ENCODE measurements around the gene POC1A.
"Not testable (repeated sequence)": the region's sequence is repeated elsewhere in the genome, so short reads cannot be mapped to it uniquely, and the experiment has no call there.

POC1A gene

DNA sequence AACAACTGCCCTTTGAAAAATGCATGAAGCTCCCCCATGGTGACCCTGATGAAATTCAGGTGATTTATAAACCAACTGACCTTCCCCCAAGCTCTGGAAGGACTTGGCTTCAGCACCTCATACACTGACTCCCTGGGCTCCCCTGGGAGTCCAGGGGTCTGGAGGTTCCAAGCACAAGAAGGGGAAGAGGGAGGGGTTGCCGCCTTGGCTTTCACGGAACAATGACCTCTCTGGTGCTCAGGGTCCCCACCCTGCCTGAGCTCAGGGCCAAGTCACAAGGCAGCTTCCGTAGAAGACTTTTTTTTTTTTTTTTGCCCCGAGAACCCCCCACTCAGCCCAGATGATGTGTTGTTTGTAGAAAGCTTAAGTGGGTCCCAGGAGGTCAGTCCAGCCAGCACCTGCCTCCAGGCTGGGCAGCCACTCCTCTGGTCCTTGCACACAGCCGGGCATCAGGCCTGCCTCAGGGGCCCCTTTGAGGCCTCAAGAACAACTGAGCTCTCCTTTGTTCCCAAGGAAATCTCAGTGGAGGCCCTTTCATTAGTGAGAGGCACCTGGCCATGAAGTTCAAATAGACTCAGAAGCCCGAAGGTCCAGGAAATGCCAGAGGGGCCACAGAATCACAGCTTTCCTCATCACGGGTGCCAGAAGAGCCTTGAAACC is 29.7 kb upstream of the POC1A start:
- no peak for DNase-seq (ENCODE audit: low read depth in 2 of 2)

DNA sequence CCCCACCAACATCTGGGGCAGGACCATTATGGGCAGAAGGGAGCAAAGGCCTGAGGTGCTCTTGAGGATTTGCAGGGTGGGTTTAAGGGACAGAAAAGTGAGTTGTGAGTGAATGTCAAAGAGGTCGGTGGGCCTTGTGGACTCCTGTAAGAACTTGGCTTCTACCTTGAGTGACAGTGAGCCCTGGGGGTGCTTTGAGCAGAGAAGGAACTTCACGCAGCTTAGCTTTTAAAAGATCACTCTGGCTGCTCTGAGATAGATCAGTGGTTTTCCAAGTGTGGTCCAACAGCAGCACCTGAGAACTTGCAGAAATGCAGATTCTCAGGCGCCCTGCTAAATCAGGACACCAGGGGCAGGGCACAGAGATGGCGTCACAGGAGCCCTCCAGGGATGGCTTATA is 28.5 kb upstream of the POC1A start:
- DNase-seq (ENCODE audit: low read depth in 2 of 2) = no peak

DNA sequence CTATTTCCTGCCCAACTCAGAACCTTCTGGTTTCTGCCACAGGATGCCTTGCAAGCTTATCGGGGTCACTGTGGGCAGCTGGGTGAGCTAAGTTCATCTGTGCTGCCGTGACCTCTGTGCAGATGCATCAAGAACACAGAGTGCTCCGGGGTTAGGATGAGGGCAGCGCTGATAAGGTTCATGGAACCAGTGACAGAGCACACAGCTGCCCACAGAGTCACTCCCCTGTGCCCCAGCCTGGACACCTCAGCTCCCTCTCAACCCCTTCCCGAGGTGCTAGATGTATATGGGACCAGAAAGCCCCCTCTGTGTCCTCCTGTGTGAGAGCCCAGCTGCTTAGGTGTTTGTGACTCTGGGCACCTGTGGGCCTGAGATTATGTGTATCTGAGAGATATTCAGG is 28.0 kb upstream of the POC1A start:
- DNase-seq (ENCODE audit: low read depth in 2 of 2) = no peak

DNA sequence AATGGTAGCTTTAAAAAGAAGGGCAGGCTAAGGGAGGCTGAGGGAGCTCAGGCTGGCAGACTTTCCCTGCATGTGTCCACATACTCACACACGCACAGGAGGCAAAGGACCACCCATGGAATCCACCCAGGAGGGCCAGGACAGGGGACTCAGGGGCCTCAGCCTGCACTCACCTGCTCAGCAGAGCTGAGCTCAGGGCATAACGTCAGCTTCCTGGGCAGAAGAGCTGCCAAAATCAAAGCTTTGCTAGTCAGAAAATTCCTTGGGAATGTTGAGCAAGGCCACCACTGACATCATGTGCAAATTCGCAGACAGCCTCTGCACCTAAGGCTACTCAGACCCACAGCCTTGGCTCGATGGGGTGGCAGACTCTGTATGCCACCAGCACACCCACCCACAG is 27.3 kb upstream of the POC1A start:
- DNase-seq (ENCODE audit: low read depth in 2 of 2) = no peak

DNA sequence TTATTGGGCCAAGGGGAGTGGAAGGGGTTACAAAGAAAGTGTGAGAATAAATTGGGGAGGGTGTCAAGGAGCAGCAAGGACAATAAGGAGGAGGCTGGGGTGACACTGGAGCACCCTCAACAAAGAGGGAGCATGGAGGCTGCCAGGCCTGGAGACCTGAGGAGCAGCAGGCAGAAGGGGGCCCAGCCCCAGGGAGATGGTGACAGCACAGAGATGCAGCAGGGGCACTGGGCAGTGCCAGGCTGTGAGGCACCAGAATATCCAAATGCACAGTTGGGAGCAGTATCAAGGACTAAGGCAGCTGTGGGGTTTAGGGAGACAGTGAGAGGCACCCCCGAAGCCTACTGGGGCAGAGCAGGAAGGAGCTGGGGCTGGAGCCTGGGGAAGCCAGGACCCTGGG is 24.3 kb upstream of the POC1A start:
- no peak for DNase-seq (ENCODE audit: low read depth in 2 of 2)

DNA sequence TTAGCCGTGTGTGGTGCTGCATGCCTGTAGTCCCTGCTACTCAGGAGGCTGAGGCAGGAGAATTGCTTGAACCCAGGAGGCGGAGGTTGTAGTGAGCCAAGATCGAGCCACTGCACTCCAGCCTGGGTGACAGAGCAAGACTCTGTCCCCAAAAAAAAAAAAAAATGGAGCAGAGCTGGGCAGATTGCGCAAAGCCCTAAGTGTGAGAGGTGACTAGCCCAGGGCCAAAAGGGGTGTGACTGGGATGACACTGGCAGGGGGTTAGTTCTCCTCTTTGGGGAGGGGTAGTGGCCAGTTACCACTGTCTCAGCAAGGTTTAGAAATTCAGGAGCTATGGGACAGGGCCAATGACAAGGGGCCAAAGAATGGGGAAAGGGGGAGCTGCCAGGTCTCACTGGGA is 23.9 kb upstream of the POC1A start:
- not testable (repeated sequence) for DNase-seq (ENCODE audit: low read depth in 2 of 2)

DNA sequence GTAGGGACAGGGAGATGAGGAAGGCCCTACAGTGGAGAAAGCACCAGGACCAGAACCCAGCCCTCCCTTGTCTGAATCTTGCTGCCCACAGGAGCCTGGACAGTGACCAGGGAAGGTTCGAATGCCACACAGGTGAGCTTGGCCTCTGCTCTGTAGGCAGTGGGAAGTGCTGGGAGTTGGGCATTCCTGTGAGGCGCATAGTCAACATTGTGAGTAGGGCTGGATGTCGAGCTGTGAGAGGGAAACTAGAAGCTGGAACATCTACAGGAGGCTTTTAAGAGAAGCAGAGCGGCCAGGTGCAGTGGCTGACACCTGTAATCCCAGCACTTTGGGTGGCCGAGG is 23.4 kb upstream of the POC1A start:
- no peak for DNase-seq (ENCODE audit: low read depth in 2 of 2)

DNA sequence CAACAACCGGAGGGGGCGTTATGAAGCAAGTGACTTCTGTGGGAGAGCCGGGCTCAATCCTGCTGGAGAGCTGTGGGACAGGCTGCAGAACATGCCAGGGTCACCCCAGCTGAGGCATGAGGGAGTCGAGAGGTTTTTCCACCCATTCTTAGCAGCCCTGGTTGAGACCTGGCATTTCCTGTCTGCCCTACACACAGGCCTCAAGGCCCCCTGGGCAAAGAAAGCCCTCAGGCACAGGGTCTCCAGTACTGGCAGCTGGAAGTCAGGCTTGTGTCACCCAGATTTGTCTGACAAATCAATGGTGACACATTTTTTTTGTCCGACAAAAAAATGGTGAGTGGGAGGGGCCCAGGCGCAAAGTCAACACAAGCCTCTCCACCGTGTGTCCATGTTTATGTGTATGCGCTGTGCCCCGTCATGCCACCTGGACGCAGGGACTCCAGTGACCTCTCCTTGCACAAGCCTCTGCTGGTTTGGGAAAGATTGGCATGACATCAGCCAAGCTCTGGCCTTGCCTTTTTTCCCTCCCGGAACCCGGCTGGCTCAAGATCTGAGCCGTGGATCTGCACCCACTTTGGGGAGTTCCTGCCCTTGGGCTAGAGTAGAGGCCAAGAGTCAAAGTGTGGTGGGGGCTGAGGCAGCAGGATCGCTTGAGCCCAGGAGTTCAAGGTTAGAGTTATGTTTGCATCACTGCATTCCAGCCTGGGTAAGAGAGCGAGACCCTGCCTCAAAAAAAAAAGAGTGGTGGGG is 22.9 kb upstream of the POC1A start:
- no peak for DNase-seq (ENCODE audit: low read depth in 2 of 2)

DNA sequence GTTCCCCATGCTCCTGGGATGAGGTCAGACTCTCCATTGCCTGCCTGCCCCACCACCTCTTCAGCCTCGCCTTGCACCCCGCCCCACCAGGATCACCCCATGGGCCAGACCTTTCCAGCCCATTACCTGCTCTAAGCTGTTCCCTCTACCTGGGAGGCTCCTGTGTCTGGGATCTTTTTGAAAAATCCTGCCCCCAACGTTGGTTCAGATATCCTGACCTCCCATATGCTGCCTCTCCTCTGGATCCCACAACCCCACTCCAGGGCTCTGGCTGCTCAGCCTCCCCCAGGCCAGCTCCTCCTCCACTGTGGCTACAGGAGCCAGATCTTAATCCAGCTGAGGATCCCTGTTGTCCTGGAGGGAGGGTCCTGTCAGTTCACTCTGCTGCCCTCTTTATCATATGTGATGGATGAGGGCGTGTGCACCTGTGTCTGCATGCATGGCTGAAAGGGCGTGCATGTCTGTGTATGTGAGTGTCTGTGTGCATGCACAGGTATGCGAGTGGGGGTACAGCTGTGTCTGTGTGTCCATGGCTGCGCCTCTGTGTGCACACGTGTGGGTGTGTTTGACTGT is 22.0 kb upstream of the POC1A start:
- no peak for DNase-seq (ENCODE audit: low read depth in 2 of 2)

DNA sequence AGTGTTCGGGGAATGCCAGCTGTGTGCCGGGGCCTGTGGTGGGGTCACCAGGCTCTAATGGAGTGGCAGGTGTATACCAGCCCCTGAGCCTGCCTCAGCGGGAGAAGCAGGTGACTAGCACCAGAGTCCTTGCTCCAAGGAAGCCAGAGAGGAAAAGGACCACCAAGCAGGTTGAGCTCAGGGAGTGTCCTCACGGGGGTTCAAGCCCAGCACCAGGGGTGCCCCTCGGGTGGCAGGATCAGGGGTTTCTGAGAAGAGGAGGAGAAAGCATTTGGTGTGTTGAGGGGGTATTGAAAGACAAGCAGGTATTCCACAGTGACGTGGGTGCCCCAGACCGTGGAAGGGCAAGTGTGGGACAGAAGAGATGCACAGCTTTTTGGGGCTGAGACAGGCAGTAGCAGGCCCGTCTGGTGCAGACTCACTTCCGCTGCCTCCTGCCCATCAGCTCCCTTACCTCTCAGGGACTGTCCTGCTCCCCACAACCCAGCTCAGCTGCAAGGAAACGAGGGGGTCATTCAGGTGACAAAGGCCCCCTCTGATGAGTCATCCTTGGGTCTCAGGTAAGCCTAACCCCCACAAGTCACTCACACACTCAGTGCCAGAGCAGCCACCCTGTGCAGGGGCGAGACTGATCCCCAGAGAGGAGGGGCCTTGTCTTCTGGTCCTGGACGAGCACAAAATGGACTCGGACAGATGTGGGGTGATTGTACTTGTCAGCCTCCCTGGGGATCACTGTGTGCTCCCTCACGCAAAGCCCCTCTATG is 21.4 kb upstream of the POC1A start:
- DNase-seq (ENCODE audit: low read depth in 2 of 2) = no peak

DNA sequence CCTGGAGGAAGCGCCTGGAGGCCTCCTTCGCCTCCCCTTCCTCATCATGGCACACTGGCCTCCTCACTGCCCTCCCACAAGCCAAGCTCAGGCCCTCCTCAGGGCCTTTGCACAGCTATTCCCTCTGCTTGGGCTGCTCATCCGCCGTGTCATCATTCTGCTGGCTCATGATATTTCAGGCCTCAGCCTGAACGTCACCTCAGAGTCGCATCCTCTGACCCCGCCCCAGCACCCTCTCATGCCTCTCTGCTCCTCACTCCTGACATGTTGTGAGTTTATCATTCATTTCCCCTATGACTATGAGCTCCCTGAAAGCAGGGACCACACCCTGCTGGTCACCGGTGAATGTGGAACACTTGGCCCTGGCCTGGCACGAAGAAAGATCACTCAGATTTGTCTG is 20.7 kb upstream of the POC1A start:
- no peak for DNase-seq (ENCODE audit: low read depth in 2 of 2)

DNA sequence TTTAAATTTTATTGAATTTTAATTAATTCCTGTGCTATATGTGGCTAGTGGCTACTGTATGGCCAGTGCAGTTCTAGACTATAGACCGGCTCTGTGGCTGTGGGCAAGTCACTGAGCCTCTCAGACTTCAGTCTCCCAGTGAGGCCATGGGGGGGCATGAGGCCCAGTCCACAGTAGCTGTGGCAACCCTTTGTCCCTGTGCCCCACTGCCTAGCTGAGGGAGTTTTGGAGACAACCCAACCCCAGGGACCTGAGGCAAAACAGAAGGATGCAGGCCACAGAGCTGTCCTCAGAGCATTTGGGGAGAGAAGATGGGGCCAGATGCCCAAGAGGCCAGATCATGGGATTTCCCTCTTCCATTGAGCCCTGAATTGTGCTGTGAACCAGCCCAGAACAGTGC is 18.9 kb upstream of the POC1A start:
- no peak for DNase-seq (ENCODE audit: low read depth in 2 of 2)

DNA sequence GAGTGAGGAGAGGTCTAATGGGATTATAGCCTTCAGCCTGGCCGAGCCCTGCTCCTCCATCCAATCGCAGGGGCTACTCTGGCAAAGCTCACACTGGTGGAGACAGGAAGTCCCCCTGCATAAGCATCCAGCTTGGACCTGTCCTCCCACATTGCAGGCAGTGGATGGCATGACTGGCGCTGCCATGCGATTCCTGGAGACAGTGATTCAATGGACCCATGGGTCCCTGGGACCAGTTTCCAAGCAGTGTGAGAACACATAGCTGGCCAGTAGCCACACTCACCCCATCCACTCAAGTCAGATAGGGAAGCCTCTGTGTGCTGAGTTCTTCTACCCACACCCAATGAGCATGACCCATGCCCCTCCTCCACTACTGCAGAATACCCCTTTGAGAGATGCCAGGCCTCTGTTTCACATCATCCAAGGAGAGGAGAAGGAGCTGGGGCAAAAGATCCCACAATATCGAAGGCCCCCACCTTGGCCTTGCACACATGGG is 18.1 kb upstream of the POC1A start:
- DNase-seq (ENCODE audit: low read depth in 2 of 2) = no peak

DNA sequence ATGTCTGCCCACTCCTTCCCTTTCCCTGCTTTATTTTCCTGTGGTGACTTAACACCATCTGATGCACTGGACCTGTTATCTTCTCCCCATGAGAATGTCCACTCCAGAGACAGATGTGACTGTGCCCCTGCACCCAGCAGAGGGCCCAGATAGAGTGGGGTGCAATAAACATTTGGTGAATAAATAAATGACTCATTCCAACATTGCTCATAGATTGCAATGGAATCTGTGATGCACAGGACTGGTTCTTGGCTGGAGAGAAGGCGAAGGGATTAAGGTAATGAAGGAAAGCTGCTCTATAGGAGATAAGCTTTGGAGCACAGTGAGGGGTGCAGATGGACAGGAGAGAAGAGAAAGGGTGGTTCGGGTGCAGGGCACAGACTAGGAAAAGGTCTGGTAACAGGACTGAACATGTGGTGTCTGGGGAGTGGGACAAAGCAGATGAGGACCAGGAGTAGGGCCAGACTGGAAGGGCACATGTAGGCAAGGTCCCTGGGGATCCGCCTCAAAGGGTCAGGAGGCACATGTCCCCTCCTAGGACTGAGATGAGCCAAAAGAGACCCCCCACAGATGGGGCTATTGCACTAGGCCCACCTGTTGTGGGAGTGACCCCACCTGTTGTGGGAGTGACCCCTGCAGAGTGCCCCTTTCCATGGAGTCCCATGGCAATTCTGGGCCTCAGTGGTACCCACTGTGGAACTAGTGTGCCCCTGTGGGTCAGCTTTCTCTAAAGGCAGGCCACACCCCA is 17.5 kb upstream of the POC1A start:
- DNase-seq (ENCODE audit: low read depth in 2 of 2) = no peak

DNA sequence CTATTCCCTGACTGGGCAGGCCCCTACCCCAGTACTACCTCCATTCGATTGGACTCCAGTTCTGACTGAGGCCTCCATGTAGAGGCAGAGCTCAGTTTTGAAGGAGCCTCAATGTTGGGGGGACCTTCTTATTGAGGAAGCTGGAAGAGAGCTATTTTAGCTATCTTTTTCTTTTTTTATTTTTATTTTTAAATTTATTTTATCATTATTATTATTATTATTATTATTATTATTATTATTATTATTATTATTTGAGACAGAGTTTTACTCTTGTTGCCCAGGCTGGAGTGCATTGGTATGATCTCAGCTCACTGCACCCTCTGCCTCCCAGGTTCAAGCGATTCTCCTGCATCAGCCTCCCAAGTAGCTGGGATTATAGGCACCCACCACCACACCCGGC is 16.0 kb upstream of the POC1A start:
- DNase-seq (ENCODE audit: low read depth in 2 of 2) = not testable (repeated sequence)

DNA sequence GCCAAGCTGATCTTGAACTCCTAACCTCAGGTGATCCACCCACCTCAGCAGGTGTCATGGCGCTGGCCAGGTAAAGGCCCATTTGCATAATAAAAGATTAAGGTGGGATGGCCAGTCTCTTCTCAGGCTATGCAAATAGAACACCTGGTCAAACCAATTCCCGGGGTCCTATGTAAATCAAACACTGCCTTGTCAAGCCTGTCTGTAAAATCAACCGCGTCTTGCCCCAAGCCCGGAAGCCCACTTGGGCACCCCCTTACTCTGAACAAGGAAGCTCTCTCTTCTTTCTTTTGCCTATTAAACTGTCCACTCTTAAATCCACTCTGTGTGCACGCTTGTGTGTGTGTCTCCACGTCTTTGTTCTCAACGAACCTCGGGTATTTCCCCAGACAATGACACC is 13.0 kb upstream of the POC1A start:
- no peak for DNase-seq (ENCODE audit: low read depth in 2 of 2)

DNA sequence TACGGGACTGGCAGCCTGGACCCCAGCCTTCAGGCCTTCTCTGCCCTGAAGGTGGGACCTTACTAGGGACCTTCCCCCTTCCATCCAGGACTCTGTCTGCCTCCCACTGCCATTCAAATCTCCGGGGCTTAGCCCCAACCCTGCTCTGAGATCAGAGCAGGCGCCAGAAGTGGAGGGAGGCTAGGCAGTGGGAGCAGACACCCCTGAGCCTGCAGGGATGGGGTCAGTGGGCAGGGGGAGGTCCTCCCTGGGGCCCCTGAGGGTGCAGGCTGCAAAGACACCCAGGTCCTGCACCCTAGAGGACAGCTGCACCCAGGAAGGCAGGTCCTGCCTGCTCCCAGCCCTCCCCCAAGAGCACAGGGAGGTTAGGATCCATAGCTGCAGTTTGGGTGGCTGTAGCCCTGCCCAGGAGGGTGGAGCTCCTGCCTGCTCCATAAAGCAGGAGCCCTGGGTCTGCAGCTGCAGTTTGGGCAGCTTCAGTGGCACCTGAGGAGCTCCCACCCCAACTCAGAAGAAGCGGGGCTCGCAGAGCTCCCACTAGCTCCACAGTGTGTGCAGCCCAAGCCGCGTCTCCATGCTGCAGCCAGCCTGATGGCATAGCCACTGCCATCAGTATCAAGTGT is 8.1 kb upstream of the POC1A start:
- DNase-seq (ENCODE audit: low read depth in 2 of 2) = no peak

DNA sequence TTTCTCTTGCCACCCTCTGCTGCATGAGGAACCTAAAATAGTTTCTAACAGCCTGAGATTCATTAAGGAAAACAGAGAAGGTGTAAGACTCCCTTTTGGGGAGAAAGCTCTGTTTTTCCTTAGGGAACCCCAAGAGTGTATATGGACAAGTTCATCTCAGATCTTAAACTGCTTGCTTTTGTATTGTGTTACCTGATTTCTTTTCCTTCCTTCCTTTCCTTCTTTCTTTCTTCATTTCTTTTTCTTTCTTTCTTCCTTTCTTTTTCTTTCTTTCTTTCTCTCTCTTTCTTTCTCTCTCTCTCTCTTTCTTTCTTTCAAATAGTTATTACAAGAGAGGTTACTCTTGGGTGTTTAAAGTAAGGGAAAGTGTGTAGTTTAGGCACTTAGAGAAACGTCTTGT is 5.3 kb upstream of the POC1A start:
- DNase-seq (ENCODE audit: low read depth in 2 of 2) = no peak

DNA sequence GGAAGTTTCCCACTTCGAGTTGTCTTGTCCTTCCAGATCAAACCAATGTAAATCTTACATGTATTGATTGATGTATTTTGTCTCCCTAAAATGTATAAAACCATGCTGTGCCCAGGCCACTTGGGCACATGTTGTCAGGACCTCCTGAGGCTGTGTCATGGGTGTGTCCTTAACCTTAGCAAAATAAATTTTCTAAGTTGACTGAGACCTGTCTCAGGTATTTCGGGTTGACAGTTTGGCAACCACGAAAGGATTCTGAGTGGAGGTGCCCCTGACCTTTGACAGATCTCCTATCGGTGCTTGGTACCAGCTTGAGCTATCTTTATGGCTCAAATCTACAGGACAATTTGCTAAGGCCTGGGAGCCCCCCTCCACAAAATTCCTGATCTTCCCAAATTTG is 1.7 kb upstream of the POC1A start:
- DNase-seq (ENCODE audit: low read depth in 2 of 2) = no peak

DNA sequence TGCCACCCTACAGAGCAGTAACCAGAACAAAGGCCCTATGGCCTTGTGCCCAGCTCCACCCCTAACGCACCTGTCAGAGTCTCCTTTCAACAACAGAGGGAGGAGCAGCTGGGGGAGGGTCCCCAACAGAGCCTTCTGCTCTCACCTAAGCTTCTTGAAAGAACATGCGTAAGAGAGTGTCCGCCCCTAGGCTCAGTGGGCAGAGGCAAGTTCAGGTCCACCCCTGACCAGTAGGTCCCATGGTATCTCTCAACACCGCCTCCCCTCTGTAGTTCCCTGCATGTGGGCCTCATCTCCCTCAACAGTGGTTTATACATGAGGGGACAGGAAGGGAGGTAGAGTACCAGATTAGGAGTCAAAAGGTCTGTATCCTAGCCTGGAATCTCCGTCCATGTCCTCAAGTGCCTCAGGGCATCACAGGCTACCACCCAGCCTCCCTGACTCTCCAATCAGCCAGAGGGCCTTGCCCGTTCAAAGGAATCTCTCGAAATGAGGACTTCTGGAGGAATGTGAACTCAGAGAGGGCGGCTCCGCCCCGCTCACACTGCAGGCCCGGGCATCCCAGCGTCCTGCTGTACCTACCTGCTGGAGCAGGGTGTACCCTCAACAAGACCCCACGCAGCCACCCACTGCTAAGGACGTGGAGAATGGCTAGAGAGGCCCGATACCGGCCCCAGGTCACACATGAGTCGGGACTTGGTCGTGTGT is 680 bp downstream of the POC1A start:
- no peak for DNase-seq (ENCODE audit: low read depth in 2 of 2)

DNA sequence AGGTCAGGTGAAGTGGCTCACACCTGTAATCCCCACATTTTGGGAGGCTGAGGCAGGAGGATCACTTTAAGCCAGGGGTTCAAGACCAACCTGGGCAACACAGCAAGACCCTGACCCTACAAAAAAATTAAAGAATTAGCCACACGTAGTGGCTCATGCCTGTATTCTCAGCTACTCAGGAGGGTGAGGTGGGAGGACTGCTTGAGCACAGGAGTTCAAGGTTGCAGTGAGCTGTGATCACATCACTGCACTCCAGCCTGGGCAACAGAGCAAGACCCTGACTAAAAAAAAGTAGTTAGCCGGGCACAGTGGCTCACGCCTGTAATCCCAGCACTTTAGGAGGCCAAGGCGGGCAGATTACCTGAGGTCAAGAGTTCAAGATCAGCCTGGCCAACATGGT is 2.2 kb downstream of the POC1A start:
- DNase-seq (ENCODE audit: low read depth in 2 of 2) = not testable (repeated sequence)
